GM12892 (cell line): Measurements from ENCODE around the gene MRPL10.

Experiments used
- POLR2A ChIP-seq: IDR thresholded peaks from 2 replicates; pipeline ENCODE4 v1.6.1; 2011; ENCODE audit warnings: low read depth, low read length, control low read depth
- POLR2AphosphoS5 ChIP-seq: IDR thresholded peaks from 2 replicates; pipeline ENCODE4 v1.6.1; 2011; ENCODE audit warnings: low read depth, low read length, control low read depth
- TAF1 ChIP-seq: IDR thresholded peaks from 2 replicates; pipeline ENCODE4 v1.6.1; 2011; ENCODE audit warnings: low read depth, mild to moderate bottlenecking, control low read depth, low read length, borderline replicate concordance

- TF ChIP-seq POLR2A (no peak), POLR2AphosphoS5 (no peak), TAF1 (no peak)
These were observed 40.3 kb downstream of the MRPL10 start for GRCh38 chr17:47791025-47791424.
